OCI-LY7 (cell line): ENCODE results near the gene FGF11. TPM values are rescaled to one million over a fixed set of nuclear protein-coding genes. Genes with fewer than 3 reads are reported as not detected.

ENCODE experiments used
- Bru-seq: library from RNA; stranded (reverse); fragments of 400-500 nt; gene quantifications from one replicate; lab custom pipeline; 2021; lab: Mats Ljungman, UMichigan
- BruChase-seq, 2 experiments: library from RNA; stranded (reverse); fragments of 400-500 nt; gene quantifications; one replicate each; lab custom pipeline; 2021; lab: Mats Ljungman, UMichigan
- BruUV-seq: library from RNA; stranded (reverse); fragments of 400-500 nt; replicated peaks from 2 replicates; lab custom pipeline; 2021; lab: Mats Ljungman, UMichigan
- CTCF ChIA-PET: fragments of 300-600 bp; sonication (Branson Sonifier 250); formaldehyde crosslinking; loops from one replicate; lab custom pipeline; 2022; ENCODE audit warnings: antibody characterized with exemption; ENCODE audit not compliant: unreplicated experiment; lab: Charles Lee
- POLR2A ChIA-PET: fragments of 300-600 bp; sonication (Branson Sonifier 250); formaldehyde crosslinking; loops from one replicate; lab custom pipeline; 2022; ENCODE audit warnings: antibody characterized with exemption; lab: Charles Lee
- DNase-seq: peaks from one replicate; pipeline ENCODE4 v3.0.0-alpha.2; 2015; ENCODE audit warnings: low spot score
- H2AFZ ChIP-seq: fragments of 200-600 bp; sonication (generic), shearing (Covaris generic); 2 replicates; pipeline ENCODE4 v1.6.1; 2014; ENCODE audit warnings: mild to moderate bottlenecking, antibody characterized with exemption, low read length, moderate library complexity
- H3K27ac ChIP-seq: fragments of 200-600 bp; sonication (generic); 2 replicates; pipeline ENCODE4 v1.5.1; 2014; ENCODE audit warnings: mixed run types, low read depth, mild to moderate bottlenecking, moderate library complexity, low read length, inconsistent platforms; ENCODE audit not compliant: poor library complexity, severe bottlenecking
- H3K36me3 ChIP-seq: fragments of 200-600 bp; sonication (generic); 2 replicates; pipeline ENCODE4 v1.6.1; 2014; ENCODE audit warnings: mild to moderate bottlenecking, antibody characterized with exemption, low read length, moderate library complexity, mixed read lengths; ENCODE audit not compliant: insufficient read depth
- H3K4me1 ChIP-seq: fragments of 200-600 bp; sonication (generic); 2 replicates; pipeline ENCODE4 v1.5.1; 2014; ENCODE audit warnings: mild to moderate bottlenecking, low read length; ENCODE audit not compliant: insufficient read depth, poor library complexity, severe bottlenecking
- H3K4me2 ChIP-seq: fragments of 200-600 bp; sonication (generic); 2 replicates; pipeline ENCODE4 v1.6.1; 2014; ENCODE audit warnings: mild to moderate bottlenecking, low read length
- H3K4me3 ChIP-seq: fragments of 200-600 bp; sonication (generic); 2 replicates; pipeline ENCODE4 v1.5.1; 2014; ENCODE audit warnings: mild to moderate bottlenecking, low read depth, low read length; ENCODE audit not compliant: poor library complexity, severe bottlenecking
- H3K79me2 ChIP-seq: fragments of 200-600 bp; sonication (generic); 2 replicates; pipeline ENCODE4 v1.6.1; 2016; ENCODE audit warnings: low read depth, mild to moderate bottlenecking, low read length, moderate library complexity, mixed read lengths; ENCODE audit not compliant: insufficient read depth
- H3K9me2 ChIP-seq: fragments of 200-600 bp; sonication (generic); 2 replicates; pipeline ENCODE4 v1.6.1; 2016; ENCODE audit warnings: mild to moderate bottlenecking, low read length, mixed read lengths; ENCODE audit not compliant: insufficient read depth
- H3K9me3 ChIP-seq: fragments of 200-600 bp; sonication (generic); 2 replicates; pipeline ENCODE4 v1.6.1; 2014; ENCODE audit warnings: mild to moderate bottlenecking, mixed run types, low read length, mixed read lengths
- H4K20me1 ChIP-seq: fragments of 200-600 bp; sonication (generic); 2 replicates; pipeline ENCODE4 v1.6.1; 2014; ENCODE audit warnings: mild to moderate bottlenecking, antibody characterized with exemption, low read length, moderate library complexity, mixed read lengths; ENCODE audit not compliant: insufficient read depth
- EZH2phosphoT487 ChIP-seq: fragments of 200-600 bp; sonication (generic); IDR thresholded peaks from 2 replicates; pipeline ENCODE4 v1.6.1; 2018; ENCODE audit warnings: low read depth, borderline replicate concordance, mild to moderate bottlenecking, mixed run types, antibody characterized with exemption, low read length, moderate library complexity, mixed read lengths
- intact Hi-C: fragments of 100-400 bp; cut with micrococcal nuclease; formaldehyde crosslinking; loops from one replicate; pipeline ENCODE4 v1.10.0; 2022; ENCODE audit not compliant: unreplicated experiment
- long read RNA-seq: library from polyadenylated mRNA; stranded (forward); transcript quantifications from one replicate; pipeline ENCODE4 v2.0.0, GENCODE V29; 2022
- total RNA-seq, 2 experiments: library from RNA; depleted of rRNA in 1 of 2; stranded (reverse); fragments of >200 nt in 1 of 2; shearing (Covaris generic) in 1 of 2; gene quantifications; 2 replicates each; pipeline ENCODE4 v1.2.3, GENCODE V29; 2014 to 2022
- TF ChIP-seq, protein P1 (sequence below): fragments of 200-600 bp; sonication (generic); conservative IDR thresholded peaks from 2 replicates; pipeline ENCODE4 v1.5.1; 2014; ENCODE audit warnings: mild to moderate bottlenecking, antibody characterized with exemption, low read length, moderate library complexity, mixed read lengths

Gene FGF11
- 1.3 and 2.8 TPM in 2 replicates for total RNA-seq (2014; rRNA removed; shearing (Covaris generic))
- 9.9 and 11.0 TPM in 2 replicates for total RNA-seq (2022)
- percentile 54 among the genes with signal in this experiment for Bru-seq, nascent RNA
- percentile 86 among the genes with signal in this experiment for BruChase-seq, experiment 1, labeled RNA remaining after a 6-hour chase
- percentile 81 among the genes with signal in this experiment for BruChase-seq, experiment 2, labeled RNA remaining after a 2-hour chase
- long read RNA-seq, partial matches to known transcripts = 0 of 5 reads
- long read RNA-seq, other reads (novel, unspliced or antisense) = 1 of 5 reads

DNA sequence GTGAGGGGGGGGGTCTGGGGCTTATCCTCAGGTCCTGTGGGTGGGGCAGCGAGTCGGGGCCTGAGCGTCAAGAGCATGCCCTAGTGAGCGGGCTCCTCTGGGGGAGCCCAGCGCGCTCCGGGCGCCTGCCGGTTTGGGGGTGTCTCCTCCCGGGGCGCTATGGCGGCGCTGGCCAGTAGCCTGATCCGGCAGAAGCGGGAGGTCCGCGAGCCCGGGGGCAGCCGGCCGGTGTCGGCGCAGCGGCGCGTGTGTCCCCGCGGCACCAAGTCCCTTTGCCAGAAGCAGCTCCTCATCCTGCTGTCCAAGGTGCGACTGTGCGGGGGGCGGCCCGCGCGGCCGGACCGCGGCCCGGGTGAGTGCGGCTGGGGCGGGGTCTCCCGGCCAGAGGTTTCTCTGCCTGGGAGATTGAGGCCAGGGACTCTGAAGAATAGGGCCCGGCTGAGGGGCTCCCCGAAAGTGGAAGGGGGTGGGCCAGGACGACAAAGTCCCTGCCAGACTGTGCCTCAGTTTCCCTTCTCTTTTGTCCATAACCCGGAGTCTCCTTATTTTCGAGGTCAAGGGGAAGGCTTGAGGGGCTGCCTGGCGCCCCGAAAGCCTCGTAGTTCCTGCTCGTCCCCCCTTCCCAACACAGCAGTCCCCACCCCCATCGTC is at the start of gene FGF11:
TSS of gene FGF11 (plus strand) at position 51 of the 651 bp plus-strand sequence. CDS start at position 160, 109 bp downstream.
- peaks cover 40% of the 10 kb centered on the region for H3K4me1 ChIP-seq
- no peaks in the 10 kb centered on the region for H3K9me2 ChIP-seq
- TF ChIP-seq, protein P1, sequence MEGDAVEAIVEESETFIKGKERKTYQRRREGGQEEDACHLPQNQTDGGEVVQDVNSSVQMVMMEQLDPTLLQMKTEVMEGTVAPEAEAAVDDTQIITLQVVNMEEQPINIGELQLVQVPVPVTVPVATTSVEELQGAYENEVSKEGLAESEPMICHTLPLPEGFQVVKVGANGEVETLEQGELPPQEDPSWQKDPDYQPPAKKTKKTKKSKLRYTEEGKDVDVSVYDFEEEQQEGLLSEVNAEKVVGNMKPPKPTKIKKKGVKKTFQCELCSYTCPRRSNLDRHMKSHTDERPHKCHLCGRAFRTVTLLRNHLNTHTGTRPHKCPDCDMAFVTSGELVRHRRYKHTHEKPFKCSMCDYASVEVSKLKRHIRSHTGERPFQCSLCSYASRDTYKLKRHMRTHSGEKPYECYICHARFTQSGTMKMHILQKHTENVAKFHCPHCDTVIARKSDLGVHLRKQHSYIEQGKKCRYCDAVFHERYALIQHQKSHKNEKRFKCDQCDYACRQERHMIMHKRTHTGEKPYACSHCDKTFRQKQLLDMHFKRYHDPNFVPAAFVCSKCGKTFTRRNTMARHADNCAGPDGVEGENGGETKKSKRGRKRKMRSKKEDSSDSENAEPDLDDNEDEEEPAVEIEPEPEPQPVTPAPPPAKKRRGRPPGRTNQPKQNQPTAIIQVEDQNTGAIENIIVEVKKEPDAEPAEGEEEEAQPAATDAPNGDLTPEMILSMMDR = no peak
- TF ChIP-seq EZH2phosphoT487 = no peak
- peaks cover 4% of the 10 kb centered on the region; the same call in 1 of the 2 replicates for H3K79me2 ChIP-seq
- intact Hi-C loops = loop anchor here (5.0 kb wide), 1 partner anchor 402 kb away; the partner anchor contains the start of gene SLC16A13
- BruUV-seq = no TSS peak
- peak within 1 kb of the TSS; percentile 63 for H3K4me3 ChIP-seq
- DNase-seq = no peak
- H3K4me2 ChIP-seq = peak within 1 kb of the TSS; percentile 99
- CTCF ChIA-PET = interaction anchor here (0.6 kb wide), 1 partner anchor 313 kb away, joined by 3 read pairs; no protein-coding TSS in a partner anchor
- H3K36me3 ChIP-seq = no peaks in the 10 kb centered on the region
- H2AFZ ChIP-seq = peak within 1 kb of the TSS; percentile 39; the same call in 1 of the 2 replicates
- H4K20me1 ChIP-seq = no peaks in the 10 kb centered on the region
- H3K9me3 ChIP-seq = no peaks in the 10 kb centered on the region
- POLR2A ChIA-PET = interaction anchor here (0.9 to 1.8 kb wide), 2 partner anchors 12 kb away, joined by 5 read pairs; no protein-coding TSS in a partner anchor
- no peak within 1 kb of the TSS for H3K27ac ChIP-seq

DNA sequence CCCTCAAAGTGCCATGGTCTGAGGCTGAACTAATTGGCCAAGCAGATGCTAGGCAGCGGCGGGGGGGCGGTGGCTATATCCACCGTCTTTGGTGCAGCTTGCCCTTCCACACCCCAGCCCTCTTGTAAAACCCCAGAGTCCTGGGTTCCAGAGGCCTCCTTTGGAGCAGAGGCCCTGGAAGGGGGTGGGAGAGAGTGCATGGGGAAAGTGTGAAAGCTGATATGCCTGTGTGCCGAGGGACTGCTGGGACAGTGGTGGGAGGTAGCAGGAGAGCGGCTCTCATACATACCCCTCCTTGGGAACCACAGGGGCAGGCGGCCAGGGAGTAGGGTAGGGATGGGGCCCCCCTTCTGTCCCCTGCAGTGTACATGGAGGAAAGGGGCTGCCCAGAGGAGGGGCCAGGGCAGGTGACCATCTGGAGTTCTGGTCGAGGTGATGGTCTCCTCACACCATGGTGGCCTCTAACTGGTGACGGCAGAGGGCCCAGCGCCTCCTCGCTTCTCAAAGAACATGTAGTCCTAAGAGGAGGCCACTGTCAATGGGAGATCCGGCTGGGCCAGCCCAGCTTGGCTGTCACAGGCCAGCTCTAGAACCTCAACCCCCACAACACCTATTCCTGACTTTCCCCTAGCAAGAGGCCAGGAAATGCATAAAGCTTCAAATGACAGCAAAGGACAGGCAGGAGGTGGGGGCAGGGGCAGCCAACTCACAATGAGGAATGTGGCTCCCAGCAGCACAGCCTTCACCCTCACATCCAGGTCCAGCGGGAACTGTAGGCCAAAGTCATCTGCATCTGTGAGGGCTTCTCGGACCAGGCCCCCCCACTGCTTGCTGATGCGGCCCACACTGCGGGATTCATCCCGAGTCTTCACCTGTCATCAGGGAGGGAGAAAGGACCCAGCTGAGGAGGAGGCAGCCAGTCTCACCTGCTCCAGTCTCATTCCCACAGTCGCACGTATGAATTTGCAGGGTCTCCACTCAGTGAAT is 49.1 kb upstream of the FGF11 start:
- Histone ChIP-seq H3K9me3 (no peaks in the 10 kb centered on the region), H2AFZ (no peak overlapping the region), H3K36me3 (peaks cover 12% of the 10 kb centered on the region; the same call in 1 of the 2 replicates), H3K79me2 (no peaks in the 10 kb centered on the region), H3K4me3 (no peak overlapping the region), H3K9me2 (no peaks in the 10 kb centered on the region), H3K4me1 (peaks cover 9% of the 10 kb centered on the region), H3K27ac (no peak overlapping the region), H3K4me2 (no peak overlapping the region), H4K20me1 (no peaks in the 10 kb centered on the region)
- no peak for DNase-seq
- TF ChIP-seq EZH2phosphoT487 = no peak
- TF ChIP-seq, protein P1 = no peak
- CTCF ChIA-PET = no interaction called here
- intact Hi-C loops = no loop called here
- POLR2A ChIA-PET = interaction anchor here (0.6 kb wide), 1 partner anchor 165 kb away, joined by 4 read pairs; no protein-coding TSS in a partner anchor
- TSS peak; percentile 77 for BruUV-seq
